SK-N-SH treated with all-trans-retinoic acid at 6 μM for 48 hours (cell line): Measurements from ENCODE around the gene NAMPT.

Source experiments
- ARNTL ChIP-seq: fragments of 450-650 bp; formaldehyde crosslinking; IDR thresholded peaks from 2 replicates; pipeline ENCODE4 v1.5.0; 2020; ENCODE audit warnings: low read depth, mild to moderate bottlenecking, moderate library complexity, borderline replicate concordance
- ESRRG ChIP-seq: fragments of 250-450 bp; sonication (Bioruptor Pico); IDR thresholded peaks from 2 replicates; pipeline ENCODE4 v1.6.1; 2021; ENCODE audit warnings: mild to moderate bottlenecking
- ISL1 ChIP-seq: fragments of 250-450 bp; sonication (Bioruptor Pico); IDR thresholded peaks from 2 replicates; pipeline ENCODE4 v2.1.2; 2022; ENCODE audit warnings: mild to moderate bottlenecking, moderate library complexity
- PPARA ChIP-seq: fragments of 250-450 bp; sonication (Bioruptor Pico); IDR thresholded peaks from 2 replicates; pipeline ENCODE4 v1.5.0; 2020; ENCODE audit warnings: mild to moderate bottlenecking, borderline replicate concordance
- RARB ChIP-seq: fragments of 250-450 bp; sonication (Bioruptor Pico); IDR thresholded peaks from 2 replicates; pipeline ENCODE4 v1.8.0; 2021; ENCODE audit warnings: mild to moderate bottlenecking, moderate library complexity
- TOX ChIP-seq: fragments of 250-450 bp; sonication (Bioruptor Pico); IDR thresholded peaks from 2 replicates; pipeline ENCODE4 v1.8.0; 2021; ENCODE audit warnings: mild to moderate bottlenecking, moderate library complexity, borderline replicate concordance
- ZC3H10 ChIP-seq: fragments of 250-450 bp; sonication (Bioruptor Pico); IDR thresholded peaks from 2 replicates; pipeline ENCODE4 v1.5.1; 2021; ENCODE audit warnings: mild to moderate bottlenecking, moderate library complexity
- ZFP30 ChIP-seq: fragments of 450-650 bp; formaldehyde crosslinking; IDR thresholded peaks from 2 replicates; pipeline ENCODE4 v1.5.0; 2022; ENCODE audit warnings: mild to moderate bottlenecking, moderate library complexity
- ZNF70 ChIP-seq: fragments of 450-650 bp; formaldehyde crosslinking; IDR thresholded peaks from 2 replicates; pipeline ENCODE4 v1.5.0; 2020; ENCODE audit warnings: mild to moderate bottlenecking, moderate library complexity
- ZNF8 ChIP-seq: fragments of 450-650 bp; formaldehyde crosslinking; IDR thresholded peaks from 2 replicates; pipeline ENCODE4 v1.5.0; 2020; ENCODE audit warnings: mild to moderate bottlenecking, moderate library complexity
- TF ChIP-seq, protein P1 (sequence below): fragments of 250-450 bp; sonication (Bioruptor Pico); IDR thresholded peaks from 2 replicates; pipeline ENCODE4 v1.8.0; 2021; ENCODE audit warnings: low read depth, mild to moderate bottlenecking, moderate library complexity, borderline replicate concordance
- TF ChIP-seq, protein P2 (sequence below): fragments of 250-450 bp; sonication (Bioruptor Pico); IDR thresholded peaks from 2 replicates; pipeline ENCODE4 v1.5.1; 2021; ENCODE audit warnings: mild to moderate bottlenecking, moderate library complexity
- TF ChIP-seq, protein P3 (sequence below): fragments of 250-450 bp; sonication (Bioruptor Pico); IDR thresholded peaks from 2 replicates; pipeline ENCODE4 v1.5.0; 2020; ENCODE audit warnings: mild to moderate bottlenecking, moderate library complexity

DNA sequence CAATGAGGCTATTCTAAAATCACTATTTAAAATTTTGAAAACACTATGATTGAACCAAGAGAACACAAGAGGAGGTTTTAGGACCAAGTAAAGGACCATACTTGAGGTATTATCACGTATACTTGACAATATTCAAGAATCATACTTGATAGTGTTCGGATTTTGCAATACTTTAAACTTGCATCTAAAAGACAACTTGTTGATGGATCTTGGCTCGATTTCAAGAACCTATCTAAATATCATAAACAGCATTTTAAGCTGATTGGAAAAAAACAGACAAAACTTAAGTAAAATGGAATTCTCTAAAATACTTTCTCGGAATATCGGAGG, 1.3 kb downstream of the NAMPT start:
- TF ChIP-seq ARNTL (CRISPR knock-in tag) = no peak
- TF ChIP-seq, protein P1, sequence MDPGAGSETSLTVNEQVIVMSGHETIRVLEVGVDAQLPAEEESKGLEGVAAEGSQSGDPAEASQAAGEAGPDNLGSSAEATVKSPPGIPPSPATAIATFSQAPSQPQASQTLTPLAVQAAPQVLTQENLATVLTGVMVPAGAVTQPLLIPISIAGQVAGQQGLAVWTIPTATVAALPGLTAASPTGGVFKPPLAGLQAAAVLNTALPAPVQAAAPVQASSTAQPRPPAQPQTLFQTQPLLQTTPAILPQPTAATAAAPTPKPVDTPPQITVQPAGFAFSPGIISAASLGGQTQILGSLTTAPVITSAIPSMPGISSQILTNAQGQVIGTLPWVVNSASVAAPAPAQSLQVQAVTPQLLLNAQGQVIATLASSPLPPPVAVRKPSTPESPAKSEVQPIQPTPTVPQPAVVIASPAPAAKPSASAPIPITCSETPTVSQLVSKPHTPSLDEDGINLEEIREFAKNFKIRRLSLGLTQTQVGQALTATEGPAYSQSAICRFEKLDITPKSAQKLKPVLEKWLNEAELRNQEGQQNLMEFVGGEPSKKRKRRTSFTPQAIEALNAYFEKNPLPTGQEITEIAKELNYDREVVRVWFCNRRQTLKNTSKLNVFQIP = no peak
- no peak for TF ChIP-seq PPARA
- no peak for TF ChIP-seq RARB (CRISPR knock-in tag)
- TF ChIP-seq ISL1 (CRISPR knock-in tag) = no peak
- TF ChIP-seq ZNF70 (CRISPR knock-in tag) = no peak
- TF ChIP-seq TOX (CRISPR knock-in tag) = no peak
- TF ChIP-seq ZNF8 = no peak
- no peak for TF ChIP-seq ZFP30
- TF ChIP-seq ZC3H10 (CRISPR knock-in tag) = no peak
- TF ChIP-seq, protein P2, sequence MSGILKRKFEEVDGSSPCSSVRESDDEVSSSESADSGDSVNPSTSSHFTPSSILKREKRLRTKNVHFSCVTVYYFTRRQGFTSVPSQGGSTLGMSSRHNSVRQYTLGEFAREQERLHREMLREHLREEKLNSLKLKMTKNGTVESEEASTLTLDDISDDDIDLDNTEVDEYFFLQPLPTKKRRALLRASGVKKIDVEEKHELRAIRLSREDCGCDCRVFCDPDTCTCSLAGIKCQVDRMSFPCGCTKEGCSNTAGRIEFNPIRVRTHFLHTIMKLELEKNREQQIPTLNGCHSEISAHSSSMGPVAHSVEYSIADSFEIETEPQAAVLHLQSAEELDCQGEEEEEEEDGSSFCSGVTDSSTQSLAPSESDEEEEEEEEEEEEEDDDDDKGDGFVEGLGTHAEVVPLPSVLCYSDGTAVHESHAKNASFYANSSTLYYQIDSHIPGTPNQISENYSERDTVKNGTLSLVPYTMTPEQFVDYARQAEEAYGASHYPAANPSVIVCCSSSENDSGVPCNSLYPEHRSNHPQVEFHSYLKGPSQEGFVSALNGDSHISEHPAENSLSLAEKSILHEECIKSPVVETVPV (CRISPR knock-in tag) = no peak
- TF ChIP-seq, protein P3, sequence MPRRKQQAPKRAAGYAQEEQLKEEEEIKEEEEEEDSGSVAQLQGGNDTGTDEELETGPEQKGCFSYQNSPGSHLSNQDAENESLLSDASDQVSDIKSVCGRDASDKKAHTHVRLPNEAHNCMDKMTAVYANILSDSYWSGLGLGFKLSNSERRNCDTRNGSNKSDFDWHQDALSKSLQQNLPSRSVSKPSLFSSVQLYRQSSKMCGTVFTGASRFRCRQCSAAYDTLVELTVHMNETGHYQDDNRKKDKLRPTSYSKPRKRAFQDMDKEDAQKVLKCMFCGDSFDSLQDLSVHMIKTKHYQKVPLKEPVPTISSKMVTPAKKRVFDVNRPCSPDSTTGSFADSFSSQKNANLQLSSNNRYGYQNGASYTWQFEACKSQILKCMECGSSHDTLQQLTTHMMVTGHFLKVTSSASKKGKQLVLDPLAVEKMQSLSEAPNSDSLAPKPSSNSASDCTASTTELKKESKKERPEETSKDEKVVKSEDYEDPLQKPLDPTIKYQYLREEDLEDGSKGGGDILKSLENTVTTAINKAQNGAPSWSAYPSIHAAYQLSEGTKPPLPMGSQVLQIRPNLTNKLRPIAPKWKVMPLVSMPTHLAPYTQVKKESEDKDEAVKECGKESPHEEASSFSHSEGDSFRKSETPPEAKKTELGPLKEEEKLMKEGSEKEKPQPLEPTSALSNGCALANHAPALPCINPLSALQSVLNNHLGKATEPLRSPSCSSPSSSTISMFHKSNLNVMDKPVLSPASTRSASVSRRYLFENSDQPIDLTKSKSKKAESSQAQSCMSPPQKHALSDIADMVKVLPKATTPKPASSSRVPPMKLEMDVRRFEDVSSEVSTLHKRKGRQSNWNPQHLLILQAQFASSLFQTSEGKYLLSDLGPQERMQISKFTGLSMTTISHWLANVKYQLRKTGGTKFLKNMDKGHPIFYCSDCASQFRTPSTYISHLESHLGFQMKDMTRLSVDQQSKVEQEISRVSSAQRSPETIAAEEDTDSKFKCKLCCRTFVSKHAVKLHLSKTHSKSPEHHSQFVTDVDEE = no peak
- TF ChIP-seq ESRRG (CRISPR knock-in tag) = no peak
